Neural cell (in vitro differentiated cells): ENCODE data around the gene DCAF11.

ENCODE experiments used
- EZH2 ChIP-seq: fragments of 200-600, 300-800 bp; shearing (Covaris generic), sonication (generic); IDR thresholded peaks from 2 replicates; pipeline ENCODE4 v1.6.1; 2014; ENCODE audit warnings: antibody characterized with exemption, low read length, borderline replicate concordance, mild to moderate bottlenecking; ENCODE audit not compliant: insufficient read depth, poor library complexity, severe bottlenecking
- MXI1 ChIP-seq: fragments of 450-650 bp; conservative IDR thresholded peaks from 2 replicates; pipeline ENCODE4 v1.6.1; 2014; ENCODE audit warnings: antibody characterized with exemption, mild to moderate bottlenecking; ENCODE audit not compliant: poor library complexity, severe bottlenecking
- RAD21 ChIP-seq: fragments of 450-650 bp; conservative IDR thresholded peaks from 2 replicates; pipeline ENCODE4 v1.6.1; 2014; ENCODE audit warnings: antibody characterized with exemption, mild to moderate bottlenecking, moderate library complexity
- SMC3 ChIP-seq: fragments of 450-650 bp; conservative IDR thresholded peaks from 2 replicates; pipeline ENCODE4 v1.6.1; 2014; ENCODE audit warnings: antibody characterized with exemption, mild to moderate bottlenecking, moderate library complexity; ENCODE audit not compliant: poor library complexity

- no peak for TF ChIP-seq EZH2
- no peak for TF ChIP-seq MXI1
- no peak for TF ChIP-seq RAD21
- TF ChIP-seq SMC3, result no peak
Measured at GRCh38 chr14:24127673-24128072, 13.1 kb downstream of the DCAF11 start.
